ENCODE data around the gene RAD51B.
A peak's percentile ranks its signal among the peaks of the same experiment; 100 is the strongest.
"Not testable (repeated sequence)": the region's sequence is repeated elsewhere in the genome, so short reads cannot be mapped to it uniquely, and the experiment has no call there.

Gene RAD51B

DNA sequence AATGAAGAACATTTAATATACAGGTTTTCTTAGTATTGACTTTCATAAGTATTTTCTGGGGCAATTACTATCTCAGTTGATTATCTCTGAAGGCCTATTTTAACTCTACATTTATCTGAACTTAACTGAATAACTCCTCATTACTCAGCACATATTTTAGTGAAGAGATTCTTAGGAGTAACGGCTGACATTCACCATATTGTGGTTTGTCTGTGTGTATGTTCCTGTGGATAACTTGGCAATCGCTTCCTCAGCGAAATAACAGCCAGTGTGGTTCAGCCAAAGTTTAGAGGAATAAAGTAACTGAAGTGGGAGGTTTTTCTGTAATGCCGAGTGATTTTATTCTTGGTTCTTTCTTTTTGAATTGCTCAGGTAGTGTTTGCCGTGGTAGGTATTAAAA lies 168.0 kb downstream of the RAD51B start:
- no peak for DNase-seq

DNA sequence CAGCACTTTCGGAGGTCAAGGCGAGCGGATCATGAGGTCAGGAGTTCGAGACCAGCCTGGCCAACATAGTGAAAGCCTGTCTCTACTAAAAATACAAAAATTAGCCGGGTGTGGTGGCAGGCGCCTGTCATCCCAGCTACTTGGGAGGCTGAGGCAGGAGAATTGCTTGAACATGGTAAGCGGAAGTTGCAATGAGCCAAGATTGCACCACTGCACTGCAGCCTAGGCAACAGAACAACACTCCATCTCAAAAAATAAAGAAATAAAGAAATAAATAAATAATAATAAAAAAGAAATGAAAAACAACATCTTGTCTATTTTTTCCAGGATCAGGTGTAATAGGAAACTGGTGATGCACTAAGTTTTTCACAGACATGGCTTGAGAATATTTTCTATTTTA lies 168.6 kb downstream of the RAD51B start:
- not testable (repeated sequence) for DNase-seq

DNA sequence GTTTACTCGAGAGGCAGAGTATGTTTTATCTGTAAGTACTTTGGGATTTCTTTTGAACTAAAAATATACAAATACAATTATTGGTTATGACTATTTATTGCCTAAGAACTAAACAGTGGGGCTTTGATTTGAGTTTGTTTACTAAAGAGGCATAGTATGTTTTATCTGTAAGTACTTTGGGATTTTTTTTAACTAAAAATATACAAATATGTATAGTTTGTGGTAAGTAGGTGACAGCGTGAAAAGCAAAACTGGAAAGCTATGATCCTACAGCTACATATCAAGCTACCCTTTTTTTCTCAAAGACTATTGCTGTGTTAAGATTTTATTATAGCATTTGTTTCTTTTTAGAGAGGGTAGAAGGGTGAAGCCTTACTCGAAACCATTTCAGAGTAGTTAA lies 171.0 kb downstream of the RAD51B start:
- DNase-seq: no peak

DNA sequence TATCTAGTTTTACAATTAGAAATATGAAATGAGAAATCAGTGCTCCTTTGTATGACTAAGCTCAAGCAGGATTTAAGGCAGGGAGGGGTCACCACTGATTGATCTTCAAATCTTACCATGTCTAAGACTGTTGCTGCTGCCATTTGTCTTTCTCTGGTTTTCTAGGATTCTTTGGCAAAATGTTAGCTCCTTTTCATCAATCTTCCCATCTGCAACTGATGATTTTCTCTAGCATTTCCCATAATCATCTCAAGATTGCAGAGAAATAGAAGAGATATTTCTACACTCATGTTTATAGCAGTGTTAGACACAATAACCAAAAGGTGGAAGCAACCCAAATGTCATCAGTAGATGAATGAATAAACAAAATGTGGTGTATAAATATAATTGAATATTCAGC lies 175.0 kb downstream of the RAD51B start:
- no peak for DNase-seq

DNA sequence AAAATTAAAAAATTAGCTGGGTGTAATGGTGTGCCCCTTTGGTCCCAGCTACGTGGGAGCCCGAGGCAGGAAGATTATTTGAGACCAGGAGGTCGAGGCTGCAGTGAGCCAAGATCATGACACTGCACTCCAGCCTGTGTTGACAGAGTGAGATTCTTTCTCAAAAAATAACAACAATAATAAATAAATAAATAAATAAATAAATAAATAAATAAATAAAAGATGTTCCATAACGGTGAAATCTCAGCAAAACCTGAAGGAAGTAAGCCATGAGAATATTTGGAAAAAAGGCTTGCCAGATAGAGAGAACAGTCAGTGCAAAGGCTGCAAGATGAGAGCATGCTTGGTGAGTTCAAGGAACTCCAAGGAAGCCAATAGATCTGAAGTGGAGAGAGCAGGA lies 176.7 kb downstream of the RAD51B start:
- no peak for DNase-seq

DNA sequence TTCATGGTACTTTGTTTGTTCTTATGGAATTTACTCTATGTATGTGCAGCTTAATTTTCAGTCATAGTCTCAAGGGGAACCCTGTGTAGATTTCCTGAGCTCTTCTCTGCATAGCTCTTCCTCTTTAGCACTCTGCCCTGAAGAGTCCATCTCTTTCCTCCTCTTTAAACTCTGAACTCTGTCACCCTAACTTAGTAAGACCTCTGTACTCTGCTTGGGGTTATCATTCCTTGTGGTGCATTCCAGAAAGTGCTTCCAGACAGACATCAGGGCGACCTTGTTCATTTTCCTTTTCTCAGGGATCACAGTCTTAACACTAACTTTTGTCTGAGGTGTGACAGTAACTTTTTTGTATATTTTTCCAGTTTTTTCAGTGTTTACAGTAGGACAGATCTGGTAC lies 179.3 kb downstream of the RAD51B start:
- no peak for DNase-seq

DNA sequence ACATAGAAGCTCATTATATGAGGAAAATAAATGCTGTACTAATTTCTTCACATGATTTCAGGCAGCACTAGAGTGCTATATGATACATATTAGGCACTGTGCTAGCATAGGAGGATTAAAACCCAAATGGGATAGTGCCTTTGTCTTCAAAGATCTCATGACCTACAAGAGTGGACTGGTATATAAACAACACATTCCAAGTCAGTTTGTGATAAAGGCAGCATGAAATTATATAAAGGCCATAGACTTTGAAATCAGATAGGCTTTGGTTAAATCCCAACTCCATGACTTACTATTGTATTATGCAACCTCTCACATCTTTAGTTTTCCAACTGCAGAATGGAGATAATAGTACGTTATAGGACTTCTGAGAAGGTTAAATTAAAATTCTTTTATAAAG lies 179.7 kb downstream of the RAD51B start:
- no peak for DNase-seq

DNA sequence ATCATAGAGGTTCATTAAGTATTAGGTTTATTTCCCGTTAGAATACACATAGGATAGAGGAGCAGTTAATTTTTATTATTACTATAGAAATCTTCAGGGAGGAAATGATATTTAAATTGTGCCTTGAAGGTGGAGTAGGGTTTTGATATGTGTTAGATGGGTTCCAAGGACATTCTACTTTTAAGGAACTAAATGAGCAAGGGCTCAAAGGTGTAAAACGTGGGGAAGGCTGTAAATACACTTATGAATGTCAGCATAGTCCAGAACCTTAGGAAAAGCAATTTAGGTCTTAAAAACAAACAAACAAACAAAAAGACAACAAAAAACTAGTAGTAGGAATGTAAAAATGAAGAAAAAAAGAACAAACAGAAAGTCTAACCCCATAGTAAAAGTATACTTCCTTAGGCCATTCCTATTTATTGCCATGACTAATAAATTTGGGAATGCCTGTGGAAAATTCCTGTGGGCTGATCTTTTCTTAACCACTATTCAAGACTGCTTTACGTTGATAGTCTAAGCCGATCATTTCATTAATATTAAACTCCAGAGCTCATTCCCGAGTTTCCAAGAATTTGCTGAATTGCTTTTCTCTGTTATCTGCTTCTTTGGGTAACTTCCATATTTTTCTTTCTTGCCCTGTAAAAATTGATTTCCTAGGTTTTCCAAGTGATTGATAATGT lies 180.3 kb downstream of the RAD51B start:
- no peak for DNase-seq

DNA sequence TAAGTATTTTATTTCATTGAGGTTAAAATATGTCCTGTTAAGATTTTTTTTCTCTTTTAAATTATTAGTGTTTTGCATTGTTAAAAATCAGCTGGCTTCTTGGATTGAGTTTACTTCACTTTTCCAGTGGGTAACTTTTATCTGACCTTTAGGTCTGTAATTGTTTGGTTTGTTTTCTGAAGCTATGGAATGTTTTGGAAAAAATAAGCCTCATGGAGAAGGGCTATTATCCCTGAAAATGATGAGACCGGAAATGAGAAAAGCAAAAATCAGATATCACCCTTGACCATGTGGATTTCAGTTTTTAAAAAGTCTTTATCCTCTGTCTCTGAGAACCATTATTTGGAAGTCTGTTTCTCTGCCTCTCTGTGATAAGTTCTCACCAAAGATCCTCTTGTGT lies 180.9 kb downstream of the RAD51B start:
- no peak for DNase-seq

DNA sequence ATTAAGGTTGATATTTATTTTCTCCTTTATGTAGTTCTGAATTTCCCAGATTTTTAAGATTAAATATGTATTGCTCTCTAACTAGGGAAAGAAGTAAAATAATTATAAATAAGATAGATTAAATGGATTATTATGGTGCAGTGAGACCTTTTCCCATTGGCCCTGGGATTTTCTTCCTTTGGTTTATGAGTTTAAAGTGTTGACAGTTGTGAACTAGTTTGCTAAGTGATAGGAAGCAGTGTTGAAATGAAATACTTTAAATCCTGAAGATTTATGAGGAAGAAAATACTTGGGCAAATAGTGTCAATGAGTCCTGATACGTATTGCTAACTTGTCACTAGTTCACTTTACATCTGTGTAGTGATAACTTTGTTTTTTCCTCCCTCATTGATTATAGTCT lies 188.9 kb downstream of the RAD51B start:
- no peak for DNase-seq

DNA sequence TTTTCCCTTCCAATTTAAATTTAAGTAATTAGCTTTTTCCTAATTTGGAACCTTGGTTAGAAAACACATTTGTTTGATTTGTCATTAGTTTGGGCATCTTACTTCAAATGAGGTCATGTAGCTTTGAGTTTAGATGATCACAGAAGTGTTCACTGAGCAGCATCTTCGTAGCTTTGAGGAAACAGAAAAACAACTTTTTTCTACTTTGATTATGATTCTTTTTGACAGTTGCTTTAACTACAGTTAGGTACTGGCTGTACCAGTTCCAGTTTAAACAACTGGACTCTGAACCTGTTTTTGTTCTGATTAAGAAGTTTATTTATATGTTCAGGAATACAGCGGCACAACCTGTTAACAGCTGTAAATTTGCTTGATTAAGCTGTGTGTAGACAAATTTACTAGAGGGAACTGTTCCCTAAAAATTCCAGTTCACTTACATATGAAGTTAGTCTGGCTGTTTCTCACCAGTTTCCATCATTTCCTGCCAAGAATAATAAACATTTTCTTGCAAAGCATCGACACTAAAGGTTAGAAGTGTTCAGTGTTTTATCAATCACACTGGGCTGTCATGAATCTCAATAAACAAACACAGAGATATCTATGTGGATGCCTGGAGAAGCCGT lies 191.9 kb downstream of the RAD51B start:
- peak; percentile 75 for DNase-seq

DNA sequence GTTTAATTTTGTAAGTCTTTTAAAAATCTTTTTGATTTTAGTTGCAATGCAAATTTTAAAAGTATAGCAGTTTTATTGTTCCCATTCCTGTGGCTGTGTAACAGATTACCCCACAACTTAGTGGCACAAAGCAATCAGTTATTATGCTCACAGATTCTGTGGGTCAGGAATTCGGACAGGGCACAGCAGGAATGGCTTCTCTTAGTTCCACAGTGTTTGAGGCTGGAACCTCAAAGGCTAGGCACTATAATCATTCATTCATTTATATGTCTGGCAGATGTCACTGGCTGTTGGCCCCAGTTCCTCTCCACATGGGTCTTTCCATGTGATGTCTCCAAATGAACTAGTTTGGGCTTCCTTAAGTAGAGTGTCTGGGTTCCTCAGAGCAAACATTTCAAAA lies 193.3 kb downstream of the RAD51B start:
- peak; percentile 36 for DNase-seq

DNA sequence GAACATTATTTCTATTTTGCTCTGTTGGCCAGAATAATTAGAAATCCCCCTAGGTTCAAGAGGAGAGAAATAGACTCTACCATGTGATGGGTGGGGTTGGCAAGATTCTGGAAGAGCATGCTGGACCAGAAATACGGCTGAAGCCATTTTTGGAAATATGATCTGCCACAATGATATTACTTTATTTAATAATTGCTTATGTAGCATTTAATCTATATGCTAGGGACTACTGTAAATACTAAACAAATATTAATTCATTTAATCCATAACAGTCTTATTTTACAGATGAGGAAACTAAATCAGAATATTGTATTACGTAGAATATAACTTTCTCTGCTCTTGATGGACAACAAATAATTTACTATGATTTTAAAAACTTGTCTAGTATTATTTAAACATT lies 193.7 kb downstream of the RAD51B start:
- DNase-seq: no peak

DNA sequence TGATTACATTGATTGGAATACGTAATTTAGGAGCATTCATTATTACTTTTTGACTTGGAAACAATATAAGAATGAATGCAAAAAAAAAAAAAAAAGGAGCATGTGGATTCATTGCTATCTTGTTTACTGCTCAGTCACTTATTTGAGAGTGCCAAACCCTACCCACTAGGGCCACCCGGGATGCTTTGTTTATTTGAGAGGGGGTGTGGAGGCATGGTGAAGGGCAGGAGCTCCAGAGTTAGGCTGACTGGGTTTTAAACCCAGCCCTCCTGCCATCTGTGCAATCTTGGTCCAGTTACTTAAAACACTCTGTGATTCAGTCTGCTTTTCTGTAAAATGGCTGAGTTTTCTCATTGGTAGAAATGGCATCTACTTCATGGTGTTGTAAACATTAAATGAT lies 195.2 kb downstream of the RAD51B start:
- DNase-seq: no peak

DNA sequence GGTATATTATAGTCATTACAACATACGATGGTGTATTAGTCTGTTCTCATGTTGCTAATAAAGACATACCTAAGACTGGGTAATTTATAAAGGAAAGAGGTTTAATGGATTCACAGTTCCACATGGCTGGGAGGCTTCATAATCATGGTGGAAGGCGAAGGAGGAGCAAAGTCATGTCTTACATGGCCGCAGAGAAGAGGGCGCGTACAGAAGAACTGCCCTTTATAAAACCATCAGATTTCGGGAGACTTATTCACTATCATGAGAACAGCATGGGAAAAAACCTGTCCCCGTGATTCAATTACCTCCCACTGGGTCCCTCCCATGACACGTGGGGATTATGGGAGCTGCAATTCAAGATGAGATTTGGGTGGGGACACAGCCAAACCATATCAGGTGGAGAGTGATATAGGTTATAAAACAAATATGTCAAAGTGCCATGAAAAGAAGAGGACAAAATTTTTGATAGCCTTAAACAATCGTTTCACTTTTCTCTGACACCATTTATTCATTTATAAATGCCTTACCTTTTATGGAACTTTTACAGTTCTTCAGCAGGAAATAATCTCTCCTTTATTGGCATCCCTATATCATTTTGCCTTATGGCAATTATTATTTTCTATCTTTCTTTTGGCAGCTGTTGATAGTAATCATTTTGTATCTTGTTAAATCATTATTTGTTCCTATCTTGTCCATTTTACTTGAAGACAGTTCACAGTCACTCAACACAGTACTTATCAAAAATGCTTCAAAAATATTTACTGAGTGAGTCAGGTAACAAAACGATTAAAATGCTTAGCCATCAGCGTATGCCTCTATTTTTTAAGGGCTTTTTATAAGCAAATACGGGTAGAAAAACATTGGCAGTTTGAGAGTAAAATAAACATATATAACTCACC lies 196.0 kb downstream of the RAD51B start:
- no peak for DNase-seq

DNA sequence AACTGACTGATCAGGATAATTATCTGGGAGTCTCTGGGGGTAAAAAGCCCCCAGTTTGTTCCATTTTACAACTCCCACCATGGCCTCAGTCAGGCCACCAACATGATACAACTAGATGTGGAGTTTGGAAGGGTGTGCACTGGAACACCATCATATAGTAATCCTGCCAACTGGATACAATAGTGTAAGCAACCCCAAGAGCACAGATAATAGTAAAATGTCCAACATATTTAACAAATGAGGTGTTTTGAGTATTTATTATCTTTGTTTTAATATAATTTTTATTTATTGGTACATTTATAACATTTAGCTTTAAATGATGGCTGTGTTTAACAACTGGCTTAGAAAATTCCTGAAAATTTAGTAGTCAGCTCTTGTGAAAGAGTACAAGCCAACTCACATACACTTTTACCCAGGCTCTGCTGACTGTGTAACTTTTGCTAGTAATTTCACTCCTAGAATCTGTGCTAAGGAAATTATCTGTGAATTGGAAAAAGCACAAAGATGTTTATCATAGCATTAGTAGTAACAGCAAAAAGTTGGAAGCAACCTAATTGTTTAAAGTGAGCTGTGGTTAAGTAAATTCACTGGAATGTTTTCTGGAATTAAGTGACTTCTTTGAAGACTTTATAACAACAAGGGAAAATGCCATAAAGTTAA lies 196.8 kb downstream of the RAD51B start:
- no peak for DNase-seq

DNA sequence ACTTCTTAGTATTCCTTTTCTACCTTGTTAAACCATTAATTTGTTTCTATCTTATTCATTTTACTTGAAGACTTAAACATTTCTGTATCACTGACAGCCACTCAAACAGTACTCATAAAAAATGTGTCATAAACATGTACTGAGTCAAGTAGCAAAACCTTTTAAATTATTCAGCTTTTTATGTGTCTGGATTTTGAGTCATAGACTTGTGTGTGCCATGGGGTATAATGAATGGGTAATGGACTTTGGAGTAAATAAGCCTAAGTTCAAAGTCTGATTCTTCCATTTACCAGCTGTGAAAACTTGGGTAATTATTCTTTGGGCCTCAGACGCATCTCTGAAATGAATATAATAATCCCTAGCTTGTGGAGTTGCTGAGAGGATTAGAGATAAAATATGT lies 199.0 kb downstream of the RAD51B start:
- no peak for DNase-seq

DNA sequence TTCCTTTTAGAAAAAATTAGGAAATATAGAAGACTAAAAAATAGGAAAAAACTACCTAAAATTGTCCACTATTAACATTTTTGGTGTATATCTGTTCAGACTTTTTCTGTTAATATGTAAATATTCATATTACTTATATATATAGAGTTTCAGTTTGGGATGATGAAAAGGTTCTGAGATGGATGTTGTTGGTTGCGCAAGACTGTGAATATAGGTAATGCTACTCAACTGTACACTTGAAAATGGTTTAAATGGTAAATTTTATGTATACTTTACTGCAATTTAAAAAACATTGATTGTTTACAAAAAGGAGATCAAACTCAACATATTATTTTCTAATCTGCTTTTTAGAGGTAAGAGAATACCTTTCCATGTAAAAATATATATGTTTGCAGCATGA lies 200.9 kb downstream of the RAD51B start:
- no peak for DNase-seq

DNA sequence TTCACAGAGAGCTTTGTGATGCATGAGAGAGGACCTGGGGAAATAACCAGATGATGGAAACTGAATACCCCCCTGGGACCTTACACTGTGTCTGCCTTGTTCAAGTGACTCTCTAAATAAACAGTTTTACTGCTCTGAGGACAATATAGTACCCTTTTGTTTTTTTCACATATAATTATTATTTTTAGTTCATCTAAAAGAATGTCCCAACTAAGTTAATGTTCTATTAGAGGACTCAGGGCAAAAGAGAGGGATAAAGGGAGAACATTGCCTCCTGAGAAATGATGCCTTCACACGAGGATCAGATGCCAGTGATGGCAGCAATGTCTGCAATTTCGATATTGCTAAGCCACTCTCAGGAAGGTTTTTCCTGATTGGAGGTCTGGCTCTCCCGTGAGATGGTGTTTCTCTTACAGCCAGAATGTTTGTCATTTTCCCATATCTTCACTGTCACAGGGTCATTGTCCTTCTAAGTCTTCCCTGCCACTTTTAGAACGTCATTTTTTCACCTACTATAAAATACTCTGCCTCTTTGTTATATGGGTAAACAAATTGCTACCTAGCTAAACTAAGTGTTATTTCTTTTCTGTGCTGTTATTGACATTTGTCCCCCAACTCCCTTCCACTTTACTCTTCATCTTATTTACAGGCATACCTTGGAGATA lies 201.6 kb downstream of the RAD51B start:
- peak; percentile 26 for DNase-seq

DNA sequence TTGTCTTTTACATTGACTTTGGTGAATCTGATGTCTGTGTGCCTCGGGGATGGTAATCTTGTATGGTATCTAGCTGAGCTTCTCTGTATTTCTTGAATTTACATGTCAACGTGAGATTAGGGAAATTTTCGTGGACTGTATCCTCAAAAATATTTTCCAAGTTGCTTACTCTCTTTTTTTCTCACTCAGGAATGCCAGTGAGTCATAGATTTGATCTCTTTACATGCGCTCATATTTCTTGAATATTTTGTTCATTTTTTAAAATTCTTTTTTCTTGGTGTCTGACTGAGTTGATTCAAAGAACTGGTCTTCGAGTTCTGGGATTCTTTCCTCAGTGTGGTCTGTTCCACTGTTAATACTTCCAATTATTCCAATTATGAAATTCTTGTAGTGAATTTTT lies 207.7 kb downstream of the RAD51B start:
- no peak for DNase-seq

DNA sequence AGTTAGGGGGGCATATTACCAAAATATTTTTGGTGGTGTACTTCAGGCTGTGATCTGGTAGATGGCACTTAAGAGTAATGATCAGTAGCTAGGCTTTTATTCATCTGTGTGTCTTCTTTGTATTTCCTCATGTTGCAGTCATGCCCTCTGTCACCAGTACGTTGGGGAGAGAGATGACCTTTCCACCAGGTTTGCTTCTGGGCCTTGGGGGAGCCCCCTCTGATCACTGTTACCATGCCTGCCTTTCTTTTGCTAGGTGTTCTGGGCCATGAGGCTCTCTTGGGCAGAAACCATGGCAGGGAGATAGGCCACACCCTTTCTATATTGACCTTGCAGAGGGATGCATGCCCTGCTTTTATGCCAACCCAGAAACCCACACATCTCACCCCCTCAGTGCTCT lies 208.5 kb downstream of the RAD51B start:
- no peak for DNase-seq

DNA sequence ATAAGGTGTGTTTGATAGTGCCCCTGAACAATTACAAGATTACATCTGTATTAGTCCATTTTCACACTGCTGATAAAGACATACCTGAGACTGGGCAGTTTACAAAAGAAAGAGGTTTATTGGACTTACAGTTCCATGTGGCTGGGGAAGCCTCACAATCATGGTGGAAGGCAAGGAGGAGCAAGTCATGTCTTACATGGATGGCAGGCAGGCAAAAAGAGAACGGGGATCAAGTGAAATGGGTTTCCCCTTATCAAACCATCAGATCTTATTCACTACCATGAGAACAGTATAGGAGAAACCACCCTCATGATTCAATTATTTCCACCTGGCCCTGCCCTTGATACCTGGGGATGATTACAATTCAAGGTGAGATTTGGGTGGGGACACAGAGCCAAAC lies 211.4 kb downstream of the RAD51B start:
- DNase-seq: not testable (repeated sequence)

DNA sequence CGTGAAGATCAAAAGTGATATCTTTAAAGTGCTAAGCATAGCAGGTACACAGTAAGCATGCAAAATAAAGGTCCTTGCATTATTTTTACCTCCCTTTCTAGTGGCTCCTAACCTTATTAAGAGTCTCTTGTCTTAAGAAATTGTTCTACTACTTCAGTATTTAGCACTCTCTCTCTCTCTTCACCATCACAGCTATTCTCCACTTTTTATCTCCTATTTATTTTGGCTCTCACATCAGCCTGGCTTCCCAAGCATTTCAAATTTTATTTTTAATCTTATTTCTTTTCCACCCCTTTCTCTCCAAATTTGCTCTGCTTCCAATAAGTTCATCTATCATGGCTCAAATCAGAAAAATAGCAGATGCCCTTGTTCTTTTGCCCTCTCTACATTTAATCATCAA lies 212.6 kb downstream of the RAD51B start:
- DNase-seq: no peak
